Tibial nerve (tissue), 3 donors: Measurements from ENCODE around the gene ZBTB48.
"Not testable (repeated sequence)": the region's sequence is repeated elsewhere in the genome, so short reads cannot be mapped to it uniquely, and the experiment has no call there.

Experiments
- CTCF ChIP-seq, 5 experiments: fragments of 200-600 bp in 3 of 5; fragments of 450-650 bp in 2 of 5; sonication (generic) in 3 of 5; IDR thresholded peaks; one replicate each; pipeline ENCODE4 v1.5.1; 2016 to 2019; ENCODE audit warnings: antibody characterized with exemption in 5 of 5, mild to moderate bottlenecking in 3 of 5, moderate library complexity in 2 of 5
- POLR2A ChIP-seq, 2 donors: fragments of 450-650 bp; IDR thresholded peaks; one replicate each; pipeline ENCODE4 v1.6.1; 2017; ENCODE audit warnings: antibody characterized with exemption in 2 of 2, mild to moderate bottlenecking in 2 of 2, moderate library complexity in 2 of 2

- TF ChIP-seq CTCF, POLR2A (IDR thresholded peaks at IDR 0.05): not testable (repeated sequence)
These were observed 20.6 kb upstream of the ZBTB48 start for GRCh38 chr1:6559161-6559560.
